Fibroblast of pulmonary artery (primary cell): ENCODE data around the gene FAM83F.

Experiments
- DNase-seq: peaks from one replicate; pipeline ENCODE4 v3.0.0-alpha.2; 2010; ENCODE audit warnings: low read depth
- H3K4me3 ChIP-seq: replicated peaks from 2 replicates; pipeline ENCODE4 v1.5.1; 2011; ENCODE audit warnings: low read depth, mild to moderate bottlenecking, control low read depth, low read length, moderate library complexity
- CTCF ChIP-seq: IDR thresholded peaks from 2 replicates; pipeline ENCODE4 v1.5.1; 2011; ENCODE audit warnings: mild to moderate bottlenecking, control low read depth, low read length, inconsistent platforms; ENCODE audit errors: missing control alignments

Gene FAM83F

GRCh38 chr22:39952347-39952746 is 42.4 kb upstream of the FAM83F start:
- TF ChIP-seq CTCF, result no peak
- no peak for DNase-seq
- no peak overlapping the region for H3K4me3 ChIP-seq

GRCh38 chr22:39953101-39953500 is 41.7 kb upstream of the FAM83F start:
- H3K4me3 ChIP-seq, result no peak overlapping the region
- TF ChIP-seq CTCF, result no peak
- no peak for DNase-seq

GRCh38 chr22:39954584-39955055 is 40.1 kb upstream of the FAM83F start:
- H3K4me3 ChIP-seq, result no peak overlapping the region
- peak; percentile 94 for DNase-seq
- no peak for TF ChIP-seq CTCF

GRCh38 chr22:39955675-39956074 is 39.1 kb upstream of the FAM83F start:
- no peak for TF ChIP-seq CTCF
- no peak overlapping the region for H3K4me3 ChIP-seq
- DNase-seq, result no peak

- TF ChIP-seq CTCF, result no peak
- H3K4me3 ChIP-seq, result no peak overlapping the region
- DNase-seq, result no peak
These were observed 37.7 kb upstream of the FAM83F start for GRCh38 chr22:39956932-39957664.

GRCh38 chr22:39958009-39958711 is 36.6 kb upstream of the FAM83F start:
- no peak overlapping the region for H3K4me3 ChIP-seq
- DNase-seq, result no peak
- no peak for TF ChIP-seq CTCF
